Measurements from ENCODE around the gene TMEM91. TPM values are rescaled to one million over a fixed set of nuclear protein-coding genes. Genes with fewer than 3 reads are reported as not detected.

The TMEM91 gene
- total and polyA plus RNA-seq, 9 of the 15 experiments (the other 6 are each of a cell fraction or from before 2014, with no cell fraction given) = 1.2 to 5.2 (median 2.7) TPM

- TF ChIP-seq NRF1 (conservative IDR thresholded peaks at IDR 0.05 in 1 of 2, IDR thresholded peaks at IDR 0.05 in 1 of 2) = 0 out of 4 replicates have a peak, but pooled peaks of 1 of the 2 experiments have one; percentile 45
- peak; percentile 39; the same call in 1 of the 2 replicates for TF ChIP-seq PHB2 (IDR thresholded peaks at IDR 0.05; ENCODE audit: low read depth)
- peak; percentile 78 for TF ChIP-seq POLR2A (conservative IDR thresholded peaks at IDR 0.05)
- no peak for TF ChIP-seq ZNF165 (CRISPR knock-in tag; IDR thresholded peaks at IDR 0.05; ENCODE audit: borderline replicate concordance)
- no peak for TF ChIP-seq ZNF324 (CRISPR knock-in tag; IDR thresholded peaks at IDR 0.05)
- peak; percentile 60; the same call in 1 of the 2 replicates for TF ChIP-seq PKNOX1 (IDR thresholded peaks at IDR 0.05)
- TF ChIP-seq ZNF512 (tag; IDR thresholded peaks at IDR 0.05) = no peak; the same call in 1 of the 2 replicates
- TF ChIP-seq SNIP1 (IDR thresholded peaks at IDR 0.05; ENCODE audit: low read depth) = no peak
- no peak for TF ChIP-seq USF1 (CRISPR knock-in tag; IDR thresholded peaks at IDR 0.05)
- TF ChIP-seq RAD51 (IDR thresholded peaks at IDR 0.05; ENCODE audit: borderline replicate concordance, low read depth) = no peak
- TF ChIP-seq KAT7 (CRISPR knock-in tag; IDR thresholded peaks at IDR 0.05; ENCODE audit: borderline replicate concordance) = no peak
- peak; percentile 50; the same call in 1 of the 2 replicates for TF ChIP-seq DNMT1 (IDR thresholded peaks at IDR 0.05)
- TF ChIP-seq PRDM10 (IDR thresholded peaks at IDR 0.05; ENCODE audit: partially characterized antibody) = no peak
- TF ChIP-seq ZC3H11A (IDR thresholded peaks at IDR 0.05; ENCODE audit: low read depth, low read length) = no peak
- TF ChIP-seq PPARD (CRISPR knock-in tag; IDR thresholded peaks at IDR 0.05) = no peak
- TF ChIP-seq KDM5B (IDR thresholded peaks at IDR 0.05; ENCODE audit: insufficient replicate concordance, low read depth, low read length) = peak; percentile 47
- no peak for TF ChIP-seq CBFB (CRISPR knock-in tag; IDR thresholded peaks at IDR 0.05)
- TF ChIP-seq SUPT5H (IDR thresholded peaks at IDR 0.05) = peak; percentile 65; the same call in 1 of the 2 replicates
- TF ChIP-seq TAF9B (IDR thresholded peaks at IDR 0.05; ENCODE audit: partially characterized antibody) = no peak
- TF ChIP-seq ARID2 (IDR thresholded peaks at IDR 0.05) = peak; percentile 56; the same call in 1 of the 2 replicates
- TF ChIP-seq ZC3H8 (IDR thresholded peaks at IDR 0.05) = no peak
Observed at GRCh38 chr19:41350735-41351338, 25.5 kb upstream of the TMEM91 start (continued).

Data from K562 (cell line).